Peyer's patch (tissue), 4 donors: ENCODE measurements around the gene MRTFB.

Experiments used
- POLR2A ChIP-seq, 2 donors: fragments of 450-650 bp; IDR thresholded peaks; one replicate each; pipeline ENCODE4 v1.5.1; 2017; ENCODE audit warnings: antibody characterized with exemption in 2 of 2, mild to moderate bottlenecking in 2 of 2, moderate library complexity in 2 of 2
- TF ChIP-seq, protein P1 (sequence below), 6 experiments: fragments of 450-650 bp in 4 of 6; fragments of 200-600 bp in 2 of 6; sonication (generic) in 1 of 6; IDR thresholded peaks; one replicate each; pipeline ENCODE4 v1.5.1; 2017 to 2019; ENCODE audit warnings: antibody characterized with exemption in 6 of 6, mild to moderate bottlenecking in 3 of 6, moderate library complexity in 1 of 6

GRCh38 chr16:14307059-14307526, 236.0 kb downstream of the MRTFB start:
- TF ChIP-seq, protein P1, sequence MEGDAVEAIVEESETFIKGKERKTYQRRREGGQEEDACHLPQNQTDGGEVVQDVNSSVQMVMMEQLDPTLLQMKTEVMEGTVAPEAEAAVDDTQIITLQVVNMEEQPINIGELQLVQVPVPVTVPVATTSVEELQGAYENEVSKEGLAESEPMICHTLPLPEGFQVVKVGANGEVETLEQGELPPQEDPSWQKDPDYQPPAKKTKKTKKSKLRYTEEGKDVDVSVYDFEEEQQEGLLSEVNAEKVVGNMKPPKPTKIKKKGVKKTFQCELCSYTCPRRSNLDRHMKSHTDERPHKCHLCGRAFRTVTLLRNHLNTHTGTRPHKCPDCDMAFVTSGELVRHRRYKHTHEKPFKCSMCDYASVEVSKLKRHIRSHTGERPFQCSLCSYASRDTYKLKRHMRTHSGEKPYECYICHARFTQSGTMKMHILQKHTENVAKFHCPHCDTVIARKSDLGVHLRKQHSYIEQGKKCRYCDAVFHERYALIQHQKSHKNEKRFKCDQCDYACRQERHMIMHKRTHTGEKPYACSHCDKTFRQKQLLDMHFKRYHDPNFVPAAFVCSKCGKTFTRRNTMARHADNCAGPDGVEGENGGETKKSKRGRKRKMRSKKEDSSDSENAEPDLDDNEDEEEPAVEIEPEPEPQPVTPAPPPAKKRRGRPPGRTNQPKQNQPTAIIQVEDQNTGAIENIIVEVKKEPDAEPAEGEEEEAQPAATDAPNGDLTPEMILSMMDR (IDR thresholded peaks at IDR 0.05): no peak
- TF ChIP-seq POLR2A (IDR thresholded peaks at IDR 0.05): no peak
